Activated T-helper 17 cell treated with anti-CD3 and anti-CD28 coated beads, Interleukin-2, amount 50 U/mL, for 72 hours (primary cell): ENCODE measurements around the gene IGF2BP1. TPM values are rescaled to one million over a fixed set of nuclear protein-coding genes. Genes with fewer than 3 reads are reported as not detected.

Source experiments
- ATAC-seq: fragments of 150-1000 bp; cut with Tn5 transposase; replicated peaks from 2 replicates; pipeline ENCODE4 v1.10.0; 2021; ENCODE audit warnings: mild to moderate bottlenecking, moderate library complexity
- H3K27ac Mint-ChIP-seq: one replicate; pipeline ENCODE4 v1.8.0; 2022; ENCODE audit warnings: mixed read lengths
- H3K27me3 Mint-ChIP-seq: one replicate; pipeline ENCODE4 v1.8.0; 2022; ENCODE audit warnings: mixed read lengths
- H3K36me3 Mint-ChIP-seq: one replicate; pipeline ENCODE4 v1.8.0; 2022; ENCODE audit warnings: low read depth, mild to moderate bottlenecking, mixed read lengths
- H3K4me1 Mint-ChIP-seq: one replicate; pipeline ENCODE4 v1.8.0; 2022; ENCODE audit warnings: mixed read lengths
- H3K4me3 Mint-ChIP-seq: one replicate; pipeline ENCODE4 v1.8.0; 2022; ENCODE audit warnings: mild to moderate bottlenecking, mixed read lengths
- H3K9me3 Mint-ChIP-seq: one replicate; pipeline ENCODE4 v1.8.0; 2022; ENCODE audit warnings: mixed read lengths
- total RNA-seq, 2 donors: library from RNA; stranded (reverse); gene quantifications; one replicate each; pipeline ENCODE4 v1.2.3, GENCODE V29; 2022

The IGF2BP1 gene
- total RNA-seq, result under 1 TPM in 1 of 2 donors, not detected in 1; 0.63 TPM

GRCh38 chr17:48997103-48997826, at the start of gene IGF2BP1:
TSS of gene IGF2BP1 (plus strand) at chr17:48997385. CDS start at chr17:48997746, 361 bp downstream.
- Mint-ChIP-seq H3K4me1 (peaks cover 10% of the 10 kb centered on the region), H3K36me3 (peaks cover 15% of the 10 kb centered on the region), H3K27me3 (peaks cover 69% of the 10 kb centered on the region), H3K4me3 (peak within 1 kb of the TSS; percentile 60), H3K9me3 (no peaks in the 10 kb centered on the region), H3K27ac (no peak within 1 kb of the TSS)
- peak; percentile 35 for ATAC-seq

DNA sequence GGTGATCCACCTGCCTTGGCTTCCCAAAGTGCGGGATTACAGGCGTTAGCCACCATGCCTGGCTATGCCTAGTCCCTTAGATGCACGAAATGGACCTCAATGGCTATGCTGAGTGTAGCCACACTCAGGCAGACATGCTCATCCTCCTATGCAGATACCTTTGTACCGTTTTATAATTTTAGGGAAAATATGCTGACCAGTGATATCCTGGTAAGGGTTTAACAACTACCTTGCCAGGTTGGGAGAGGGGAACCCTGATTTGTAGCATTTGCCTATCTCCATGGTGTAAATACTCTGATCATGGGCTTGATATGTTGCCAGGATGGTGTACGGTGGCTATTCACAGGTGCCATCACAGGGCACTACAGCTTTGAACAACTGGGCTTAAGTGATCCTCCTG, 45.6 kb upstream of the IGF2BP1 start:
- no peak overlapping the region for H3K27ac Mint-ChIP-seq
- peaks cover 14% of the 10 kb centered on the region for H3K27me3 Mint-ChIP-seq
- no peak for ATAC-seq
- H3K4me1 Mint-ChIP-seq, result no peaks in the 10 kb centered on the region
- H3K4me3 Mint-ChIP-seq, result no peak overlapping the region
- H3K36me3 Mint-ChIP-seq, result no peaks in the 10 kb centered on the region
- no peaks in the 10 kb centered on the region for H3K9me3 Mint-ChIP-seq

DNA sequence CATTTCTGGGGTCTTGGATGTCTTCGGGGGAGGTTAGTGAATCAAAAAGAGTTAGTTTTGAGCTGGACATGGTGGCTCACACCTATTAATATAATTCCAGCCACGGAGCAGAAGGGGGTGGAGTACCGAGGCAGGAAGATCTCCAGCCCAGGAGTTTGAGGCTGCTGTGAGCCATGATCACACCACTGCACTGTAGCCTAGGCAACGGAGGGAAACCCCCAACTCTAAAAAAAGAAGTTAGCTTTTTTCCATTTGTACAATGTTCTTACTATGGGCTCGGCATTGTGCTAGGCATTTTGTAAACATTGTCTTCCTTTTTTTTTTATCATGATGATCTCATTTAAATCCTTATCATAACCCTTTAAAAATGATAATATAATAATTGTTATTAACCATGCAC, 44.3 kb upstream of the IGF2BP1 start:
- Mint-ChIP-seq H3K27ac (no peak overlapping the region), H3K9me3 (no peaks in the 10 kb centered on the region)

DNA sequence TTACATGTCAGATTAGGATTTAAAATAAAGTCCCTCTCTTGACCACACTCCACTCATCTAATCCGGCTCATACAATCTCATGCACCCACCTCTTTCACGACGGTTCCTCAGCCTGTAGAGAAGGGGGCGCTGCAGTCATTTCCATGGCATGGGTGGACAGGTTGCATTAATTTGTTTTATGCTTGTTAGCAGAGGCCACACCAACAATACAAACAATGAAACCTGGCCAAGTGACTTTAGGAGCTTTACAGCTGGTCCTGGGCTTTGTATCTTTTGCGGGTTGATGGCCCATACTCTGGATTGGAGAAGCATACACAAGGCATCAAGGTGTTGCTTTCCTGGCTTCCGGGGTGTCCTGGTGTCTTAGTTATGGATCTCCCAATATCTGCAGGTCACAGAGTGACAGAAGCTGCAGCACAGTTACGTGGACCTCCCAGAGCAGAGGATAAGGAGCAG, 42.9 kb upstream of the IGF2BP1 start:
- H3K4me1 Mint-ChIP-seq, result no peaks in the 10 kb centered on the region
- H3K27ac Mint-ChIP-seq, result no peak overlapping the region
- H3K36me3 Mint-ChIP-seq, result no peaks in the 10 kb centered on the region
- H3K4me3 Mint-ChIP-seq, result no peak overlapping the region
- no peaks in the 10 kb centered on the region for H3K9me3 Mint-ChIP-seq
- no peak for ATAC-seq
- peaks cover 20% of the 10 kb centered on the region for H3K27me3 Mint-ChIP-seq

More for the DNA sequence above, 44.3 kb upstream of the IGF2BP1 start:
- H3K27me3 Mint-ChIP-seq, result peaks cover 17% of the 10 kb centered on the region
- H3K4me1 Mint-ChIP-seq, result no peaks in the 10 kb centered on the region
- peak; percentile 37 for ATAC-seq
- no peaks in the 10 kb centered on the region for H3K36me3 Mint-ChIP-seq
- no peak overlapping the region for H3K4me3 Mint-ChIP-seq

GRCh38 chr17:48960834-48961515, 36.2 kb upstream of the IGF2BP1 start:
- ATAC-seq, result no peak
- no peak overlapping the region for H3K4me3 Mint-ChIP-seq
- H3K4me1 Mint-ChIP-seq, result no peaks in the 10 kb centered on the region
- H3K27me3 Mint-ChIP-seq, result peaks cover 32% of the 10 kb centered on the region
- no peaks in the 10 kb centered on the region for H3K36me3 Mint-ChIP-seq
- H3K27ac Mint-ChIP-seq, result no peak overlapping the region
- H3K9me3 Mint-ChIP-seq, result no peaks in the 10 kb centered on the region

GRCh38 chr17:48961516-48962233, 35.5 kb upstream of the IGF2BP1 start:
- no peaks in the 10 kb centered on the region for H3K9me3 Mint-ChIP-seq
- ATAC-seq, result no peak
- H3K4me1 Mint-ChIP-seq, result no peaks in the 10 kb centered on the region
- H3K36me3 Mint-ChIP-seq, result no peaks in the 10 kb centered on the region
- no peak overlapping the region for H3K27ac Mint-ChIP-seq
- H3K4me3 Mint-ChIP-seq, result no peak overlapping the region
- peaks cover 29% of the 10 kb centered on the region for H3K27me3 Mint-ChIP-seq

- Mint-ChIP-seq H3K4me3 (no peak overlapping the region), H3K36me3 (no peaks in the 10 kb centered on the region), H3K27me3 (peaks cover 41% of the 10 kb centered on the region), H3K9me3 (no peaks in the 10 kb centered on the region), H3K4me1 (no peaks in the 10 kb centered on the region), H3K27ac (no peak overlapping the region)
- no peak for ATAC-seq
Observed at GRCh38 chr17:48970224-48970623, 27.0 kb upstream of the IGF2BP1 start.

GRCh38 chr17:48970865-48971687, 26.1 kb upstream of the IGF2BP1 start:
- Mint-ChIP-seq H3K27ac (no peak overlapping the region), H3K9me3 (no peaks in the 10 kb centered on the region)
- ATAC-seq, result no peak

GRCh38 chr17:48972749-48973097, 24.5 kb upstream of the IGF2BP1 start:
- no peaks in the 10 kb centered on the region for H3K36me3 Mint-ChIP-seq
- ATAC-seq, result no peak
- no peak overlapping the region for H3K4me3 Mint-ChIP-seq
- H3K4me1 Mint-ChIP-seq, result no peaks in the 10 kb centered on the region
- no peak overlapping the region for H3K27ac Mint-ChIP-seq
- peaks cover 36% of the 10 kb centered on the region for H3K27me3 Mint-ChIP-seq
- no peaks in the 10 kb centered on the region for H3K9me3 Mint-ChIP-seq

More at GRCh38 chr17:48970865-48971687, 26.1 kb upstream of the IGF2BP1 start:
- Mint-ChIP-seq H3K36me3 (no peaks in the 10 kb centered on the region), H3K4me1 (no peaks in the 10 kb centered on the region), H3K4me3 (no peak overlapping the region), H3K27me3 (peaks cover 37% of the 10 kb centered on the region)

DNA sequence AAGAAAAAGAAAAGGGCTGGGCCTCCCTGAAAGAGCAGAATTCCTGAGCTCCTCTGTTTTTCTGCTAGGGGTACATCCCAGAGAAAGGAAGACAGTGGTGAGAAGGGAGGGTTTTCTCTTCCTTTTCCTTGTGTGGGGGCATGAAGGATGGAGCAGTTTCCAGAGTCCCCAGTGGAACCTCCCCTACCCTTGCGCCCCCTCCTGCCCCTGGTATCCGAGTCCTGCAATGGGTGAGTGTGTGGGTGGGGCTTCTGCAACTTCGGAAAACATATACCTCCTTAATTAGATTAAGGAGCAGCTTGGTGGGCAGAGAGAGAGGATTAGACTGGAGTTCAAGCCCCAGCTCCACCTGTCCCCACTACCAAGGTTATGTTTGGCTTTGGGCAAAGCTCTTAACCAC, 23.4 kb upstream of the IGF2BP1 start:
- no peak for ATAC-seq
- Mint-ChIP-seq H3K9me3 (no peaks in the 10 kb centered on the region), H3K4me3 (no peak overlapping the region), H3K27ac (no peak overlapping the region), H3K27me3 (peaks cover 27% of the 10 kb centered on the region), H3K36me3 (no peaks in the 10 kb centered on the region), H3K4me1 (no peaks in the 10 kb centered on the region)

GRCh38 chr17:48981927-48982539, 15.2 kb upstream of the IGF2BP1 start:
- ATAC-seq, result no peak
- H3K27me3 Mint-ChIP-seq, result peaks cover 3% of the 10 kb centered on the region
- no peaks in the 10 kb centered on the region for H3K36me3 Mint-ChIP-seq
- no peaks in the 10 kb centered on the region for H3K4me1 Mint-ChIP-seq
- H3K27ac Mint-ChIP-seq, result no peak overlapping the region
- no peak overlapping the region for H3K4me3 Mint-ChIP-seq
- H3K9me3 Mint-ChIP-seq, result no peaks in the 10 kb centered on the region

DNA sequence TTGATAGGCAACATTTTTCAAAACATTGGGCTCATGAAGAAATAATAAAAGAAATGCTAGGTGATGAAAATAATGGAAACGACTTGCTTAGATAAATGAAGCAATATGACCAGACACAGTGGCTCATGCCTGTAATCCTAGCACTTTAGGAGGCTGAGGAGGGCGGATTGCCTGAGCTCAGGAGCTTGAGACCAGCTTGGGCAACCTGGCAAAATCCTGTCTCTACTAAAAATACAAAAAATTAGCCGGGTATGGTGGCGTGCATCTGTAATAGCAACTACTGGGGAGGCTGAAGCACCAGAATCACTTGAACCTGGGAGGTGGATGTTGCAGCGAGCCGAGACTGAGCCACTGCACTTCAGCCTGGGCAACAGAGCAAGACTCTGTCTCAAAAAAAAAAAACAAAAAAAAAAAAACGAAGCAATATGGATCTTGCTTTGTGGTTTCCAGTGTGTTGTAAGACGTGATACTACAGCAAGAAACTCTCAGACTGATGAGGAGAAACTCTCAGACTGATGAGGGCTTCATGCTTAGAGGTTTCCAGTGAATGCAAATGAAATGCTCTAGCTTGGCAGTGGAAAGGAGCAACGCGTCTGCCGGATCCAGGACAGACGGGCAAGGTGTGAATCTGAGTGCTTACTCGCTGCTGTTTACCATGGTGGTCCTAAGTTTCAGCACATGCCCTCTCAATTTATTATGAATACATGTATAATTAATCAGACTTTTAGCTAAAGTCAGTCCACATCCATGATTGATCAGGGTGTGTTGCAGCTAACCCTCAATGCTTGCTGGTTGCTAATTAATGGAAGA, 11.5 kb upstream of the IGF2BP1 start:
- no peaks in the 10 kb centered on the region for H3K36me3 Mint-ChIP-seq
- no peak overlapping the region for H3K4me3 Mint-ChIP-seq
- peaks cover 17% of the 10 kb centered on the region for H3K27me3 Mint-ChIP-seq
- H3K4me1 Mint-ChIP-seq, result no peaks in the 10 kb centered on the region
- no peaks in the 10 kb centered on the region for H3K9me3 Mint-ChIP-seq
- no peak for ATAC-seq
- H3K27ac Mint-ChIP-seq, result no peak overlapping the region

- no peak for ATAC-seq
- no peaks in the 10 kb centered on the region for H3K36me3 Mint-ChIP-seq
- peaks cover 38% of the 10 kb centered on the region for H3K27me3 Mint-ChIP-seq
Observed at GRCh38 chr17:48989100-48989499, 8.1 kb upstream of the IGF2BP1 start.

More at GRCh38 chr17:48989100-48989499, 8.1 kb upstream of the IGF2BP1 start:
- H3K4me3 Mint-ChIP-seq, result no peak overlapping the region
- H3K4me1 Mint-ChIP-seq, result no peaks in the 10 kb centered on the region
- H3K27ac Mint-ChIP-seq, result no peak overlapping the region
- no peaks in the 10 kb centered on the region for H3K9me3 Mint-ChIP-seq
